Panc1 (cell line): ENCODE results near the gene RFPL1. TPM values are rescaled to one million over a fixed set of nuclear protein-coding genes. Genes with fewer than 3 reads are reported as not detected.

Source experiments
- ATAC-seq: fragments of 200-7000 bp; cut with Tn5 transposase; 2 replicates; pipeline ENCODE4 v1.9.1; 2020; ENCODE audit warnings: mild to moderate bottlenecking, moderate library complexity
- BruUV-seq: library from RNA; stranded (reverse); fragments of 400-500 nt; replicated peaks from 2 replicates; lab custom pipeline; 2021; lab: Mats Ljungman, UMichigan
- CTCF ChIA-PET: fragments of 300-600 bp; sonication (Branson Sonifier 250); formaldehyde crosslinking; loops from one replicate; lab custom pipeline; 2022; ENCODE audit warnings: antibody characterized with exemption; lab: Charles Lee
- POLR2A ChIA-PET: fragments of 300-600 bp; sonication (Branson Sonifier 250); formaldehyde crosslinking; loops from one replicate; lab custom pipeline; 2022; ENCODE audit warnings: antibody characterized with exemption; lab: Charles Lee
- DNase-seq: peaks from one replicate; pipeline ENCODE4 v3.0.0-alpha.2; 2010; ENCODE audit warnings: low read depth, low spot score
- H3K27ac ChIP-seq: 2 replicates; pipeline ENCODE4 v1.5.1; 2011; ENCODE audit warnings: mild to moderate bottlenecking, low read length, inconsistent platforms
- H3K27me3 ChIP-seq: fragments of 200-500 bp; sonication (Bioruptor generic); 2 replicates; pipeline ENCODE4 v1.6.0; 2014; ENCODE audit warnings: low read length, inconsistent platforms; ENCODE audit not compliant: control insufficient read depth, insufficient read depth
- H3K36me3 ChIP-seq: fragments of 200-500 bp; sonication (Bioruptor generic); 2 replicates; pipeline ENCODE4 v1.5.1; 2014; ENCODE audit warnings: inconsistent platforms, mild to moderate bottlenecking, low read length, moderate library complexity; ENCODE audit not compliant: control insufficient read depth, insufficient read depth
- H3K4me1 ChIP-seq: 2 replicates; pipeline ENCODE4 v1.5.1; 2011; ENCODE audit warnings: inconsistent platforms, mild to moderate bottlenecking, low read length, moderate library complexity; ENCODE audit not compliant: control insufficient read depth, insufficient read depth
- H3K4me3 ChIP-seq, 2 experiments: 2 replicates each; pipeline ENCODE4 v1.5.1; 2011 to 2012; ENCODE audit warnings: low read depth in 2 of 2, low read length in 2 of 2, mild to moderate bottlenecking in 2 of 2, inconsistent platforms in 1 of 2, moderate library complexity in 1 of 2
- H3K9me3 ChIP-seq: fragments of 200-500 bp; sonication (Bioruptor generic); 2 replicates; pipeline ENCODE4 v1.5.1; 2014; ENCODE audit warnings: low read depth, mild to moderate bottlenecking, inconsistent platforms, low read length, moderate library complexity; ENCODE audit not compliant: control insufficient read depth, insufficient read depth
- CTCF ChIP-seq: fragments of 450-650 bp; IDR thresholded peaks from 2 replicates; pipeline ENCODE4 v1.5.1; 2017; ENCODE audit warnings: mild to moderate bottlenecking
- POLR2AphosphoS5 ChIP-seq: IDR thresholded peaks from 2 replicates; pipeline ENCODE4 v1.6.1; 2012; ENCODE audit warnings: mild to moderate bottlenecking, low read depth, low read length, moderate library complexity
- REST ChIP-seq, 2 experiments: IDR thresholded peaks; 2 replicates each; pipeline ENCODE4 v1.6.1; 2011 to 2012; ENCODE audit warnings: low read depth in 2 of 2, control low read depth in 1 of 2, low read length in 1 of 2, mild to moderate bottlenecking in 1 of 2, moderate library complexity in 1 of 2; ENCODE audit not compliant: insufficient read depth in 1 of 2
- SIN3A ChIP-seq: IDR thresholded peaks from 2 replicates; pipeline ENCODE4 v1.6.1; 2012; ENCODE audit warnings: low read depth, mild to moderate bottlenecking, low read length, moderate library complexity, borderline replicate concordance; ENCODE audit not compliant: insufficient read depth
- TCF7L2 ChIP-seq: IDR thresholded peaks from 2 replicates; pipeline ENCODE4 v1.6.1; 2011; ENCODE audit warnings: mild to moderate bottlenecking, low read depth, low read length, inconsistent platforms
- in situ Hi-C: cut with HindIII; loops from 2 replicates; pipeline ENCODE4 v1.10.0; 2016; ENCODE audit warnings: low sequenced_read_pairs, low pct_unique_long_range_greater_than_20kb
- intact Hi-C: fragments of 100-400 bp; cut with micrococcal nuclease; formaldehyde crosslinking; loops from one replicate; pipeline ENCODE4 v1.10.0; 2022; ENCODE audit not compliant: unreplicated experiment
- total RNA-seq: library from RNA; stranded (reverse); gene quantifications from one replicate; pipeline ENCODE4 v1.2.1, GENCODE V29; 2021; ENCODE audit not compliant: unreplicated experiment

RFPL1 gene
- total RNA-seq, 1 experiment from 2014 or later: not detected

DNA sequence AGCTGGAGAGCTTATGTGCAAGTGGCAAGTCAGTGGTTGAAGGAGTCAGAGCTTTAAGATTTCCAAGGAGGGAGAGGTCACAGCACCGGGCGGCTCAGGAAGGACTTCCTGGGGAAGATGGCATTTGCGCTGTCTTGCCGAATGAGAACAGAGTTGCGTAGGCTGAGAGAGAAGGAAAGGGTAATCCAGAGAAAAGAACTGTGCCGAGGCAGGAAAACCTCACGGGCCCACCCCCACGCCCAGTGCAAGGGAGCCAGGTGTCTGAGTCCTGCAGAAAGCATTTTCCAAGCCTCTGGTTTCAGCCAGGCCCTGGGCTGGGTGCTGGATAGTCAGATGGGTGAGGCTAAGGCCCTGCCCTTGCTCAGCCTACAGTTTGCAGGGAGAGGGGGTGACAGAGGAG is 46.8 kb upstream of the RFPL1 start:
- peaks cover 6% of the 10 kb centered on the region for H3K4me1 ChIP-seq
- H3K36me3 ChIP-seq: no peaks in the 10 kb centered on the region; the same call in 1 of the 2 replicates
- no peaks in the 10 kb centered on the region for H3K27me3 ChIP-seq
- ATAC-seq (no peak), DNase-seq (no peak)
- no peak overlapping the region for H3K27ac ChIP-seq
- TF ChIP-seq SIN3A: no peak
- no peak for TF ChIP-seq CTCF
- no peak for TF ChIP-seq POLR2AphosphoS5
- no peak for TF ChIP-seq REST (IDR thresholded peaks at IDR 0.05; ENCODE audit: insufficient read depth in 1 of 2, low read depth in 2 of 2, low read length in 1 of 2)
- no peak for TF ChIP-seq TCF7L2
- H3K4me3 ChIP-seq: no peak overlapping the region
- no TSS peak for BruUV-seq
- no peaks in the 10 kb centered on the region for H3K9me3 ChIP-seq
- in situ Hi-C loops (no loop called here), intact Hi-C loops (no loop called here)
- ChIA-PET CTCF (interaction anchor here (0.6 kb wide), 1 partner anchor 21 kb away, joined by 5 read pairs; no protein-coding TSS in a partner anchor), POLR2A (no interaction called here)

GRCh38 chr22:29393019-29393608 is 45.3 kb upstream of the RFPL1 start:
- intact Hi-C loops: no loop called here

More at GRCh38 chr22:29393019-29393608, 45.3 kb upstream of the RFPL1 start:
- Histone ChIP-seq H3K36me3 (no peaks in the 10 kb centered on the region), H3K4me1 (no peaks in the 10 kb centered on the region), H3K27ac (no peak overlapping the region), H3K4me3 (no peak overlapping the region), H3K27me3 (no peaks in the 10 kb centered on the region), H3K9me3 (no peaks in the 10 kb centered on the region)
- BruUV-seq: no TSS peak
- ChIA-PET CTCF (no interaction called here), POLR2A (no interaction called here)
- DNase-seq (no peak), ATAC-seq (no peak)
- TF ChIP-seq REST (IDR thresholded peaks at IDR 0.05; ENCODE audit: insufficient read depth in 1 of 2, low read depth in 2 of 2, low read length in 1 of 2) (no peak), SIN3A (no peak), CTCF (no peak), TCF7L2 (no peak), POLR2AphosphoS5 (no peak)
- in situ Hi-C loops: no loop called here
